ENCODE results near the gene CIAO2B.

CIAO2B gene

GRCh38 chr16:66891360-66891759 lies 42.8 kb downstream of the CIAO2B start:
- H3K4me3 ChIP-seq (replicated peaks; ENCODE audit: low read depth, low read length), result no peak overlapping the region
- no peak for DNase-seq (ENCODE audit: low read depth)
- TF ChIP-seq CTCF (IDR thresholded peaks at IDR 0.05; ENCODE audit: low read length, missing control alignments), result no peak

GRCh38 chr16:66890799-66891198 lies 43.4 kb downstream of the CIAO2B start:
- TF ChIP-seq CTCF (IDR thresholded peaks at IDR 0.05; ENCODE audit: low read length, missing control alignments), result no peak
- no peak overlapping the region for H3K4me3 ChIP-seq (replicated peaks; ENCODE audit: low read depth, low read length)
- DNase-seq (ENCODE audit: low read depth), result no peak

- H3K4me3 ChIP-seq (replicated peaks; ENCODE audit: low read depth, low read length), result no peak overlapping the region
- no peak for TF ChIP-seq CTCF (IDR thresholded peaks at IDR 0.05; ENCODE audit: low read length, missing control alignments)
- no peak for DNase-seq (ENCODE audit: low read depth)
Observed at GRCh38 chr16:66889622-66890021, 44.6 kb downstream of the CIAO2B start.

GRCh38 chr16:66888647-66889615 lies 45.3 kb downstream of the CIAO2B start:
- TF ChIP-seq CTCF (IDR thresholded peaks at IDR 0.05; ENCODE audit: low read length, missing control alignments), result no peak
- no peak overlapping the region for H3K4me3 ChIP-seq (replicated peaks; ENCODE audit: low read depth, low read length)
- DNase-seq (ENCODE audit: low read depth), result no peak

- no peak for DNase-seq (ENCODE audit: low read depth)
- TF ChIP-seq CTCF (IDR thresholded peaks at IDR 0.05; ENCODE audit: low read length, missing control alignments), result no peak
- H3K4me3 ChIP-seq (replicated peaks; ENCODE audit: low read depth, low read length), result no peak overlapping the region
Observed at GRCh38 chr16:66886914-66887313, 47.3 kb downstream of the CIAO2B start.

GRCh38 chr16:66886321-66886720 lies 47.9 kb downstream of the CIAO2B start:
- DNase-seq (ENCODE audit: low read depth), result no peak
- no peak for TF ChIP-seq CTCF (IDR thresholded peaks at IDR 0.05; ENCODE audit: low read length, missing control alignments)
- no peak overlapping the region for H3K4me3 ChIP-seq (replicated peaks; ENCODE audit: low read depth, low read length)

GRCh38 chr16:66885491-66885890 lies 48.7 kb downstream of the CIAO2B start:
- H3K4me3 ChIP-seq (replicated peaks; ENCODE audit: low read depth, low read length), result no peak overlapping the region
- TF ChIP-seq CTCF (IDR thresholded peaks at IDR 0.05; ENCODE audit: low read length, missing control alignments), result no peak
- DNase-seq (ENCODE audit: low read depth), result no peak
